Spleen (tissue), 11 donors: ENCODE measurements around the gene RNFT1. TPM values are rescaled to one million over a fixed set of nuclear protein-coding genes. Genes with fewer than 3 reads are reported as not detected.
"Not testable (repeated sequence)": the region's sequence is repeated elsewhere in the genome, so short reads cannot be mapped to it uniquely, and the experiment has no call there.

Experiments
- DNase-seq: peaks from one replicate; pipeline ENCODE4 v3.0.0-alpha.2; 2020
- H3K27ac ChIP-seq, 8 donors: fragments of 200-600 bp; sonication (generic) in 7 of 8; 1 replicate in 4 of 8; 2 replicates in 4 of 8; pipeline versions ENCODE4 v1.5.0 to v1.8.0; 2016 to 2021; ENCODE audit warnings: inconsistent platforms in 4 of 8, mild to moderate bottlenecking in 4 of 8, moderate library complexity in 1 of 8
- H3K27me3 ChIP-seq, 7 donors: fragments of 200-600 bp; sonication (generic) in 6 of 7; replicated peaks in 1 of 7; 1 replicate in 4 of 7; 2 replicates in 3 of 7; pipeline versions ENCODE4 v1.5.0 to v1.8.0; 2016 to 2021; ENCODE audit warnings: inconsistent platforms in 3 of 7, mild to moderate bottlenecking in 1 of 7
- H3K36me3 ChIP-seq, 6 donors: fragments of 200-600 bp; sonication (generic) in 5 of 6; 1 replicate in 4 of 6; 2 replicates in 2 of 6; pipeline versions ENCODE4 v1.5.0 to v1.8.0; 2016 to 2021; ENCODE audit warnings: inconsistent platforms in 2 of 6
- H3K4me1 ChIP-seq, 6 donors: fragments of 200-600 bp; sonication (generic) in 5 of 6; 1 replicate in 3 of 6; 2 replicates in 3 of 6; pipeline versions ENCODE4 v1.5.0 to v1.8.0; 2016 to 2021; ENCODE audit warnings: inconsistent platforms in 3 of 6
- H3K4me3 ChIP-seq, 8 donors: fragments of 200-600 bp; sonication (generic) in 7 of 8; 1 replicate in 4 of 8; 2 replicates in 4 of 8; pipeline versions ENCODE4 v1.5.0 to v1.8.0; 2016 to 2021; ENCODE audit warnings: inconsistent platforms in 4 of 8, mild to moderate bottlenecking in 4 of 8, moderate library complexity in 2 of 8
- H3K9me3 ChIP-seq, 8 donors: fragments of 200-600 bp; sonication (generic) in 7 of 8; 1 replicate in 4 of 8; 2 replicates in 4 of 8; pipeline versions ENCODE4 v1.5.0 to v1.8.0; 2016 to 2021; ENCODE audit warnings: inconsistent platforms in 4 of 8
- CTCF ChIP-seq, 11 experiments: fragments of 200-600 bp in 7 of 11; fragments of 450-650 bp in 4 of 11; sonication (generic) in 4 of 11; IDR thresholded peaks in 8 of 11; conservative IDR thresholded peaks in 3 of 11; 1 replicate in 7 of 11; 2 replicates in 4 of 11; pipeline versions ENCODE4 v1.4.0 to v1.8.0; 2016 to 2021; ENCODE audit warnings: antibody characterized with exemption in 11 of 11, inconsistent platforms in 4 of 11, mild to moderate bottlenecking in 1 of 11
- POLR2A ChIP-seq, 3 donors: fragments of 450-650 bp; IDR thresholded peaks; one replicate each; pipeline ENCODE4 v1.5.1; 2017; ENCODE audit warnings: antibody characterized with exemption in 3 of 3, mild to moderate bottlenecking in 1 of 3
- POLR2AphosphoS5 ChIP-seq, 3 donors: sonication (generic); formaldehyde crosslinking; IDR thresholded peaks; one replicate each; pipeline ENCODE4 v1.5.1; 2017; ENCODE audit warnings: antibody characterized with exemption in 3 of 3
- WGBS, 5 donors: extraction: QIAGEN DNeasy Blood & Tissue Kit in 3 of 5; methylation state at CpG; one replicate each; pipeline versions ENCODE4 v1.1.5 to v1.1.7; 2013 to 2018; 5-methylcytosine and 5-hydroxymethylcytosine counted together
- intact Hi-C: fragments of 100-400 bp; cut with DNase I; formaldehyde crosslinking; loops from one replicate; pipeline ENCODE4 v1.15.0; 2023; ENCODE audit warnings: low total_unique reads
- polyA plus RNA-seq, 3 donors: library from polyadenylated mRNA; stranded (reverse); fragments of 200-250 nt; gene quantifications; one replicate each; pipeline ENCODE4 v1.2.1, GENCODE V29; 2013
- total RNA-seq, 7 donors: library from RNA; depleted of rRNA in 3 of 7; stranded (reverse); fragments of >200 nt in 3 of 7; fragmentation: NEBNext Ultra II Directional in 4 of 7; extraction: Animal tissue kit (Norgen Biotek cat#: 25700) in 4 of 7; gene quantifications; one replicate each; pipeline versions ENCODE4 v1.1.0 to v1.2.1, GENCODE V29; 2016 to 2021
- donor health status: healthy with polysubstance abuse.
- donor health status: DM: no; HTN: no; CAD: no; lungs with moderate emphysema.
- donor health status: DM: no; HTN: no; CAD: no.
- donor health status: Bipolar disorder and iron deficiency.
- donor health status: healthy.
- donor health status: DM: no; HTN: no; CAD: no.
- donor health status: DM: yes; HTN: yes; CAD: no.

The RNFT1 gene
- total and polyA plus RNA-seq, 10 donors: 15.3 to 38.9 (median 21.2) TPM

DNA sequence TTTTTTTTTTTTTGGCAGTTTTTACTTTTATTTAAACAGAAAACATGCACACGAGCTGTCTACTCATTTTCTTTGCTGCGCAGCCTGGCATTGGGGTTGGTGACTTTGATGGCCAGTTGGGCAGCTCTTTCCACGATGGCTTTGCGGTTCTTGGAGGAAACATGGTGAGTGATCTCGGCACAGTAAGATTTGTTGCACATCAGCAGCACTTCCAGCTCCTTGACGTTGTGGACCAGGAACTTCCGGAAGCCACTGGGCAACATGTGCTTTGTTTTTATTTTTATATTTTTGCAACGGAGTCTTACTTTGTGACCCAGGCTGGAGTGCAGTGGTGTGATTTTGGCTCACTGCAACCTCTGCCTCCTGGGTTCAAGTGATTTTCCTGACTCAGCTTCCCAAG lies 8.9 kb upstream of the RNFT1 start:
- H3K27ac ChIP-seq, H3K4me1 ChIP-seq, H3K9me3 ChIP-seq, H3K36me3 ChIP-seq, H3K27me3 ChIP-seq, intact Hi-C loops, DNase-seq, H3K4me3 ChIP-seq: not testable (repeated sequence)
- 89 to 92% (median 90%) methylated on average over 8 of the region's 8 CpGs for WGBS, 5 donors

DNA sequence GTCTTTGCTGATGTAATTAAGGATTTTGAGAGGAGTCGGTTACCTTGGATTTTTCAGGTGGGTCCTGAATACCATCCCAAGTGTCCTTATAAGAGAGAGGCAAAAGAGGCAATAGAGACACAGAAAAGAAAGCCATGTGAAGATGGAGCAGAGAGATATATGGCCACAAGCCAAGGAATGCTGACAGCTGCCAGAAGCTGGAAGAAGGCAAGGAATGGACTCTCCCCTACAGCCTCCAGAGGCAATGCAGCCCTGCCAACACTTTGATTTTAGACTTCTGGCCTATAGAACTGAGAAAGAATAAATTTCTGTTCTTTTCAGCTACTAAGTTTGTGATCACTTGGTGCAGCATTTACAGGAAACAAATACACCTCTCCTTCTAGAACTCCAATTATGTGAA lies 8.2 kb upstream of the RNFT1 start:
- no peaks in the 10 kb centered on the region for H3K4me1 ChIP-seq
- no peak overlapping the region for H3K27ac ChIP-seq
- intact Hi-C loops: no loop called here
- DNase-seq: no peak
- no peak overlapping the region for H3K4me3 ChIP-seq
- no peak for TF ChIP-seq POLR2A (IDR thresholded peaks at IDR 0.05)
- TF ChIP-seq CTCF (IDR thresholded peaks at IDR 0.05 in 8 of 11, conservative IDR thresholded peaks at IDR 0.05 in 3 of 11): no peak
- TF ChIP-seq POLR2AphosphoS5 (IDR thresholded peaks at IDR 0.05): no peak
- H3K9me3 ChIP-seq: no peaks in the 10 kb centered on the region
- no peaks in the 10 kb centered on the region for H3K27me3 ChIP-seq
- WGBS, 5 donors: 96 to 100% (median 100%) methylated on average over 1 of the region's 1 CpG
- no peaks in the 10 kb centered on the region for H3K36me3 ChIP-seq

DNA sequence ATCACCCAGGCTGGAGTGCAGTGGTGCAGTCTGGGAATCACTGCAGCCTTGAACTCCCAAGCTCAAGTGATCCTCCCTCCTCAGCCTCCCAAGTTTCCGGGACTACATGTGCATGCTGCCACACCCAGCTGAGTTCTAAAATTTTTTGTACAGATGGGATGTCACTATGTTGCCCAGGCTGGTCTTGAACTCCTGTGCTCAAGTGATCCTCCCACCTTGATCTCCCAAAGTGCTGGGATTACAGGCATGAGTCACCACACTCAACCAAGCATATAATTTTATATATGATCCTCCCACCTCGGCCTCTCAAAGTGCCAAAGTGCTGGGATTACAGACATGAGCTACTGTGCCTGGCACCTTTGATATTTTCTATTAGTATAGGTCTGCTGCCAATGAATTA lies 7.2 kb upstream of the RNFT1 start:
- H3K4me3 ChIP-seq, H3K9me3 ChIP-seq, H3K36me3 ChIP-seq, H3K27me3 ChIP-seq, H3K27ac ChIP-seq, intact Hi-C loops, DNase-seq, H3K4me1 ChIP-seq: not testable (repeated sequence)
- 81 to 93% (median 88%) methylated on average over 2 of the region's 2 CpGs for WGBS, 5 donors

- Histone ChIP-seq H3K27ac (peak overlapping the region; percentile 81 to 97 (median 93)), H3K36me3 (peaks cover 0 to 32% (median 0%) of the 10 kb centered on the region in 6 donors), H3K9me3 (no peaks in the 10 kb centered on the region), H3K4me1 (peaks cover 13 to 36% (median 22%) of the 10 kb centered on the region in 6 donors), H3K27me3 (no peaks in the 10 kb centered on the region), H3K4me3 (peak overlapping the region; percentile 42 to 77 (median 68))
- DNase-seq: peak; percentile 82
- intact Hi-C loops: no loop called here
- 4 to 5% (median 5%) methylated on average over 21 of the region's 21 CpGs for WGBS, 5 donors
- TF ChIP-seq POLR2A (IDR thresholded peaks at IDR 0.05) (no peak), POLR2AphosphoS5 (IDR thresholded peaks at IDR 0.05) (no peak), CTCF (IDR thresholded peaks at IDR 0.05 in 8 of 11, conservative IDR thresholded peaks at IDR 0.05 in 3 of 11) (no peak)
These were observed 630 bp downstream of the RNFT1 start for GRCh38 chr17:59963738-59964481.

DNA sequence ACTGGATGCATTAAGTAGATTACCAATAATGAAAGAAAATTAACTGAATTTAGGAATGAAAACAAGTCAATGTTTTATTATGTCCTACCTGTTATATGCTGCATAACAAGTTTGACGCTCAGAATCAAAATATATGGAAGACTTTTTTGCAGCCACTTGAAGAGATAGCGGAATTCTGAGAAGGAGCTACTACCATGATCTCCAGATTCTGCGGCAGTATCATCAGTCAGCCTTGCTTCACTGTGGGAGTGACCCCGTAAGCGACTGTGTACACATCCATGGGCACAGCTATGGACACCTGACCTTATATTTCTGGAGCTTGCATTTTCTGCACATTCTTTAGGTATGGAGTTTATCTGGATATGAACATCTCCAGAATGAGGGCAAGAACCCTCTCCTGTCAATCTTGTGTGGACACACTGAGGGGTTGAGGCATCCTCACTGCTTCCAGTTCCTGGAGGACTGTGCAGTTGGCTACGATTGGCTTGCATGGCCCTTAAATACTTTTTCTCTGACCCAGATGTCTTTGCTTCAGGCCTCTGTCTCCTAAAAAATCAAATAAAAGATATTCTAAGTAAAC lies 1.7 kb downstream of the RNFT1 start:
- peak overlapping the region in 1 of 8 donors; percentile 77 for H3K4me3 ChIP-seq
- 90 to 97% (median 94%) methylated on average over 6 of the region's 6 CpGs for WGBS, 5 donors
- H3K36me3 ChIP-seq: peaks cover 0 to 42% (median 1%) of the 10 kb centered on the region in 6 donors
- DNase-seq: no peak
- H3K27me3 ChIP-seq: no peaks in the 10 kb centered on the region
- TF ChIP-seq POLR2AphosphoS5 (IDR thresholded peaks at IDR 0.05) (no peak), POLR2A (IDR thresholded peaks at IDR 0.05) (no peak), CTCF (IDR thresholded peaks at IDR 0.05 in 8 of 11, conservative IDR thresholded peaks at IDR 0.05 in 3 of 11) (no peak)
- intact Hi-C loops: no loop called here
- peaks cover 13 to 36% (median 22%) of the 10 kb centered on the region in 6 donors for H3K4me1 ChIP-seq
- no peak overlapping the region for H3K27ac ChIP-seq
- H3K9me3 ChIP-seq: no peaks in the 10 kb centered on the region

DNA sequence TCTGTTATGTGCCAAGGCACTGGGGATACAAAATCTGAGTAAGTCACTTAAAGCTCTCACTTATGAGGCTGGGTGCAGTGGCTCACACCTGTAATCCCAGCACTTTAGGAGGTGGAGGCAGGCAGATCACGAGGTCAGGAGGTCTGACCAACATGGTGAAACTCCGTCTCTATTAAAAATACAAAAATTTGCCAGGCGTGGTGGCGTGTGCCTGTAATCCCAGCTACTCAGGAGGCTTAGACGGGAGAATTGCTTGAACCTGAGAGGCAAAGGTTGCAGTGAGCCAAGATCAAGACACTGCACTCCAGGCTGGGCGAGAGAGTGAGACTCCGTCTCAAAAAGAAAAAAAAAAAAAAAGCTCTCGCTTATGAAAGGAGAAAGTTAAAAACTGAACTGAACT lies 5.0 kb downstream of the RNFT1 start:
- H3K4me3 ChIP-seq, H3K9me3 ChIP-seq, H3K27me3 ChIP-seq, H3K27ac ChIP-seq, intact Hi-C loops, DNase-seq: not testable (repeated sequence)
- peaks cover 9 to 25% (median 17%) of the 10 kb centered on the region in 6 donors for H3K4me1 ChIP-seq
- peaks cover 0 to 75% (median 18%) of the 10 kb centered on the region in 6 donors for H3K36me3 ChIP-seq
- 92 to 98% (median 97%) methylated on average over 8 of the region's 8 CpGs for whole genome bisulfite sequencing, 5 donors
